IMR-90 (cell line): ENCODE results near the gene KY. TPM values are rescaled to one million over a fixed set of nuclear protein-coding genes. Genes with fewer than 3 reads are reported as not detected.

ENCODE experiments used
- ATAC-seq: fragments of 200-7000 bp; cut with Tn5 transposase; 2 replicates; pipeline ENCODE4 v1.9.1; 2020; ENCODE audit warnings: low read depth, mild to moderate bottlenecking, moderate library complexity
- BruUV-seq: library from RNA; stranded (reverse); fragments of 400-500 nt; replicated peaks from 2 replicates; lab custom pipeline; 2021; lab: Mats Ljungman, UMichigan
- CTCF ChIA-PET: fragments of 300-600 bp; formaldehyde crosslinking; extraction: SDS; loops from one replicate; lab custom pipeline; 2021; ENCODE audit warnings: antibody characterized with exemption; lab: Yijun Ruan, JAX
- POLR2A ChIA-PET: fragments of 300-600 bp; sonication (Branson Sonifier 250); formaldehyde crosslinking; loops from one replicate; lab custom pipeline; 2022; ENCODE audit warnings: antibody characterized with exemption; ENCODE audit not compliant: unreplicated experiment; lab: Charles Lee
- DNase-seq: peaks from one replicate; pipeline ENCODE4 v3.0.0; 2013
- H2AFZ ChIP-seq: replicated peaks from 2 replicates; pipeline ENCODE3; 2013; ENCODE audit warnings: low read length, mild to moderate bottlenecking; ENCODE audit not compliant: poor library complexity
- H2AK5ac ChIP-seq: 2 replicates; pipeline ENCODE4 v1.6.1; 2013; ENCODE audit warnings: low read depth, low read length, inconsistent platforms
- H2AK9ac ChIP-seq: replicated peaks from 2 replicates; pipeline ENCODE3; 2013; ENCODE audit warnings: mild to moderate bottlenecking, low read depth, low read length, moderate library complexity; ENCODE audit not compliant: poor library complexity
- H2BK120ac ChIP-seq: 2 replicates; pipeline ENCODE4 v1.6.1; 2013; ENCODE audit warnings: low read depth, low read length, inconsistent platforms
- H2BK15ac ChIP-seq: 3 replicates; pipeline ENCODE4 v1.6.1; 2013; ENCODE audit warnings: low read depth, low read length, inconsistent platforms
- H2BK20ac ChIP-seq: 2 replicates; pipeline ENCODE4 v1.6.1; 2013; ENCODE audit warnings: low read depth, mild to moderate bottlenecking, inconsistent platforms, low read length, moderate library complexity
- H2BK5ac ChIP-seq: 2 replicates; pipeline ENCODE4 v1.6.1; 2013; ENCODE audit warnings: mild to moderate bottlenecking, low read depth, low read length, inconsistent platforms; ENCODE audit not compliant: poor library complexity, severe bottlenecking
- H3K14ac ChIP-seq: replicated peaks from 2 replicates; pipeline ENCODE4 v1.6.1; 2013; ENCODE audit warnings: low read depth, low read length, inconsistent platforms
- H3K18ac ChIP-seq: 2 replicates; pipeline ENCODE4 v1.6.1; 2013; ENCODE audit warnings: low read depth, low read length, control low read depth
- H3K23ac ChIP-seq: 2 replicates; pipeline ENCODE4 v1.6.1; 2013; ENCODE audit warnings: low read depth, low read length, inconsistent platforms
- H3K27ac ChIP-seq: 2 replicates; pipeline ENCODE4 v1.5.1; 2013; ENCODE audit warnings: mild to moderate bottlenecking, control low read depth, low read length; ENCODE audit not compliant: insufficient read depth
- H3K27me3 ChIP-seq: 2 replicates; pipeline ENCODE4 v1.6.1; 2013; ENCODE audit warnings: low read length; ENCODE audit not compliant: control insufficient read depth, insufficient read depth
- H3K36me3 ChIP-seq: 2 replicates; pipeline ENCODE4 v1.6.1; 2013; ENCODE audit warnings: low read length, mixed read lengths; ENCODE audit not compliant: control insufficient read depth, insufficient read depth
- H3K4ac ChIP-seq: 2 replicates; pipeline ENCODE4 v1.6.1; 2013; ENCODE audit warnings: low read depth, low read length, inconsistent platforms
- H3K4me1 ChIP-seq: 2 replicates; pipeline ENCODE4 v1.6.1; 2013; ENCODE audit warnings: low read length, mixed read lengths; ENCODE audit not compliant: control insufficient read depth, insufficient read depth
- H3K4me2 ChIP-seq: 2 replicates; pipeline ENCODE4 v1.6.1; 2013; ENCODE audit warnings: low read depth, mild to moderate bottlenecking, control low read depth, low read length, moderate library complexity
- H3K4me3 ChIP-seq: 2 replicates; pipeline ENCODE4 v1.5.1; 2013; ENCODE audit warnings: low read depth, mild to moderate bottlenecking, control low read depth, low read length, moderate library complexity; ENCODE audit not compliant: insufficient read depth
- H3K56ac ChIP-seq: 2 replicates; pipeline ENCODE4 v1.6.1; 2013; ENCODE audit warnings: low read length, inconsistent platforms; ENCODE audit not compliant: insufficient read depth; ENCODE audit errors: extremely low read depth
- H3K79me1 ChIP-seq, 2 experiments: 2 replicates each; pipeline ENCODE4 v1.6.1; 2013; ENCODE audit warnings: low read length in 2 of 2, inconsistent platforms in 1 of 2, low read depth in 1 of 2
- H3K9ac ChIP-seq: 2 replicates; pipeline ENCODE4 v1.6.1; 2013; ENCODE audit warnings: low read depth, low read length, control low read depth
- H3K9me1 ChIP-seq: 2 replicates; pipeline ENCODE4 v1.6.1; 2013; ENCODE audit warnings: low read length, inconsistent platforms; ENCODE audit not compliant: insufficient read depth
- H3K9me3 ChIP-seq: 2 replicates; pipeline ENCODE4 v1.6.1; 2013; ENCODE audit warnings: low read length; ENCODE audit not compliant: control insufficient read depth, insufficient read depth
- H4K20me1 ChIP-seq: 2 replicates; pipeline ENCODE4 v1.6.1; 2013; ENCODE audit warnings: low read length, inconsistent platforms; ENCODE audit not compliant: insufficient read depth
- H4K5ac ChIP-seq: 2 replicates; pipeline ENCODE4 v1.6.1; 2013; ENCODE audit warnings: mild to moderate bottlenecking, low read depth, low read length, control low read depth
- H4K8ac ChIP-seq, 2 experiments: 2 replicates each; pipeline ENCODE4 v1.6.1; 2013; ENCODE audit warnings: low read depth in 2 of 2, low read length in 2 of 2, control low read depth in 1 of 2, inconsistent platforms in 1 of 2
- H4K91ac ChIP-seq: 2 replicates; pipeline ENCODE4 v1.6.1; 2013; ENCODE audit warnings: low read depth, low read length, inconsistent platforms; ENCODE audit not compliant: insufficient read depth
- WGBS, 2 experiments: methylation state at CpG; one replicate each; pipeline versions ENCODE4 v1.1.5 to v1.1.7; 2013; ENCODE audit warnings: missing lambda C conversion rate in 2 of 2; ENCODE audit not compliant: insufficient read length in 1 of 2; ENCODE audit errors: extremely low coverage in 2 of 2; 5-methylcytosine and 5-hydroxymethylcytosine counted together
- dilution Hi-C: fragments of 300-500 bp; cut with HindIII; formaldehyde crosslinking; loops from one replicate; pipeline ENCODE4 v1.14.3; 2018; ENCODE audit warnings: low sequenced_read_pairs; ENCODE audit not compliant: unreplicated experiment
- in situ Hi-C: fragments of 300-500 bp; cut with MboI; formaldehyde crosslinking; loops from 3 replicates; pipeline ENCODE4 v1.14.3; 2019; ENCODE audit warnings: low sequenced_read_pairs, inconsistent platforms, mixed read lengths
- intact Hi-C: fragments of 100-400 bp; cut with micrococcal nuclease; formaldehyde crosslinking; loops from 2 replicates; pipeline ENCODE4 v1.10.0; 2022
- polyA plus RNA-seq, 3 experiments: library from polyadenylated mRNA; depleted of rRNA; stranded (reverse); fragments of >200 nt; gene quantifications; 2 replicates each; pipeline ENCODE4 v1.2.3, GENCODE V29; 2012; ENCODE audit warnings: low replicate concordance in 1 of 3
- total RNA-seq: library from RNA; depleted of rRNA; stranded (reverse); fragments of >200 nt; gene quantifications from 2 replicates; pipeline ENCODE4 v1.2.3, GENCODE V29; 2012
- TF ChIP-seq, protein P1 (sequence below): conservative IDR thresholded peaks from 2 replicates; pipeline ENCODE4 v1.5.1; 2012; ENCODE audit warnings: mild to moderate bottlenecking, low read depth, low read length, improper control_type of control experiment

KY gene
- total and polyA plus RNA-seq, 2 of the 4 experiments (the other 2 are of a cell fraction) = under 0.01 to 0.09 TPM

DNA sequence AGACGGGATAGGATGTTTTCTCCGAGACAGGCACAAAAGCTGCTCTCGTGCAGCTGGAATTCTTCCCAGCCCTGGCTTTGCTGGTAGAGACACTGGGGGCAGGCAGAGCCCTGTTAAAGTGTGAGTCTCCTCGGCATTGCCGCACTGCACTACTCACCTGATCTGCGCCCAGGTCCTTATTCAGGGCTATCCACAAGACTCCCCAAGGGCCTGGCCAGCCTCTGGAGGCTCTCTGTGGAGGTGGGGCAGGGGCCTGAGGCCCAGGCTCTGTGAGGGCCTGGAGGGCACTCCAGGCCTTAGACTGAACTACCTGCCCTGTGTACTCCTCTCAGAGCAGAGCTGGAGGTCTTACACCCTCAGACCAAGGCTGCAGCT, 48.4 kb downstream of the KY start:
- intact Hi-C loops = loop anchor here (5.0 kb wide), 1 partner anchor 900 kb away; no protein-coding TSS in a partner anchor
- BruUV-seq = no TSS peak
- Histone ChIP-seq H3K9ac (no peak overlapping the region), H2BK15ac (no peak overlapping the region), H2BK120ac (no peak overlapping the region), H3K27ac (no peak overlapping the region), H4K8ac (no peak overlapping the region), H3K27me3 (peaks cover 22% of the 10 kb centered on the region), H3K4me1 (peaks cover 3% of the 10 kb centered on the region; the same call in 1 of the 2 replicates), H3K4me3 (no peak overlapping the region), H3K36me3 (no peaks in the 10 kb centered on the region), H3K56ac (no peak overlapping the region), H3K14ac (no peak overlapping the region), H3K4me2 (no peak overlapping the region; the same call in 1 of the 2 replicates), H4K91ac (no peak overlapping the region), H3K23ac (no peak overlapping the region), H3K4ac (no peak overlapping the region), H2AK9ac (no peak overlapping the region), H2BK5ac (no peak overlapping the region), H4K20me1 (no peaks in the 10 kb centered on the region), H2AK5ac (no peak overlapping the region), H3K9me3 (no peaks in the 10 kb centered on the region), H3K9me1 (peaks cover 3% of the 10 kb centered on the region; the same call in 1 of the 2 replicates), H2AFZ (no peak overlapping the region), H3K79me1 (no peaks in the 10 kb centered on the region), H3K18ac (no peak overlapping the region), H4K5ac (no peak overlapping the region), H2BK20ac (no peak overlapping the region)
- no CpG with 5 or more reads among the region's 6 CpGs for WGBS, 2 experiments
- in situ Hi-C loops = loop anchor here (5.0 to 10.0 kb wide), 2 partner anchors 155 to 1292 kb away; no protein-coding TSS in a partner anchor
- ChIA-PET CTCF (no interaction called here), POLR2A (no interaction called here)
- dilution Hi-C loops = no loop called here
- ATAC-seq (peak; percentile 2; the same call in 1 of the 2 replicates), DNase-seq (no peak)
- TF ChIP-seq, protein P1, sequence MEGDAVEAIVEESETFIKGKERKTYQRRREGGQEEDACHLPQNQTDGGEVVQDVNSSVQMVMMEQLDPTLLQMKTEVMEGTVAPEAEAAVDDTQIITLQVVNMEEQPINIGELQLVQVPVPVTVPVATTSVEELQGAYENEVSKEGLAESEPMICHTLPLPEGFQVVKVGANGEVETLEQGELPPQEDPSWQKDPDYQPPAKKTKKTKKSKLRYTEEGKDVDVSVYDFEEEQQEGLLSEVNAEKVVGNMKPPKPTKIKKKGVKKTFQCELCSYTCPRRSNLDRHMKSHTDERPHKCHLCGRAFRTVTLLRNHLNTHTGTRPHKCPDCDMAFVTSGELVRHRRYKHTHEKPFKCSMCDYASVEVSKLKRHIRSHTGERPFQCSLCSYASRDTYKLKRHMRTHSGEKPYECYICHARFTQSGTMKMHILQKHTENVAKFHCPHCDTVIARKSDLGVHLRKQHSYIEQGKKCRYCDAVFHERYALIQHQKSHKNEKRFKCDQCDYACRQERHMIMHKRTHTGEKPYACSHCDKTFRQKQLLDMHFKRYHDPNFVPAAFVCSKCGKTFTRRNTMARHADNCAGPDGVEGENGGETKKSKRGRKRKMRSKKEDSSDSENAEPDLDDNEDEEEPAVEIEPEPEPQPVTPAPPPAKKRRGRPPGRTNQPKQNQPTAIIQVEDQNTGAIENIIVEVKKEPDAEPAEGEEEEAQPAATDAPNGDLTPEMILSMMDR = no peak
